ENCODE data around the gene MRPL37.

The MRPL37 gene

DNA sequence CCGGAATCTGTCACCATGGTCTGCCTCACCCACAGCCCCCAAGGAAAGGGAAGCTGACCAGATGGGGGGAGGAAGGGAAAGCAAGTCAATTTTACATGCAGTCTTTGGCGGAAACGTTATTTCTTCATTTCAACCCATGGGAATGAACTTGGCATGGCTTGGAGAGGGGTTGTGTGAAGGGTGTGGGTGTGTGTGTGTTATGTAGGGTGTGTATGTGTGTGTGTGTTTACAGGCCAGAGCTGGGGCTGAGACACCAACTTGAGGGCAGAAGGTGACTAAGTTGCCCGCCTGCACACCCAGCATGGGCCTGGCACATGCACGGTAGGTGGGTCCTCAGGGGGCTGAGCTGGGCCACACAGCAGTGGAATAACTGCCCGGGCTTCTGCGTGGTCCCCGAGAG, 65.2 kb downstream of the MRPL37 start:
- no peak for DNase-seq (ENCODE audit: insufficient read length, low spot score)
- TF ChIP-seq, protein P1, sequence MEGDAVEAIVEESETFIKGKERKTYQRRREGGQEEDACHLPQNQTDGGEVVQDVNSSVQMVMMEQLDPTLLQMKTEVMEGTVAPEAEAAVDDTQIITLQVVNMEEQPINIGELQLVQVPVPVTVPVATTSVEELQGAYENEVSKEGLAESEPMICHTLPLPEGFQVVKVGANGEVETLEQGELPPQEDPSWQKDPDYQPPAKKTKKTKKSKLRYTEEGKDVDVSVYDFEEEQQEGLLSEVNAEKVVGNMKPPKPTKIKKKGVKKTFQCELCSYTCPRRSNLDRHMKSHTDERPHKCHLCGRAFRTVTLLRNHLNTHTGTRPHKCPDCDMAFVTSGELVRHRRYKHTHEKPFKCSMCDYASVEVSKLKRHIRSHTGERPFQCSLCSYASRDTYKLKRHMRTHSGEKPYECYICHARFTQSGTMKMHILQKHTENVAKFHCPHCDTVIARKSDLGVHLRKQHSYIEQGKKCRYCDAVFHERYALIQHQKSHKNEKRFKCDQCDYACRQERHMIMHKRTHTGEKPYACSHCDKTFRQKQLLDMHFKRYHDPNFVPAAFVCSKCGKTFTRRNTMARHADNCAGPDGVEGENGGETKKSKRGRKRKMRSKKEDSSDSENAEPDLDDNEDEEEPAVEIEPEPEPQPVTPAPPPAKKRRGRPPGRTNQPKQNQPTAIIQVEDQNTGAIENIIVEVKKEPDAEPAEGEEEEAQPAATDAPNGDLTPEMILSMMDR (IDR thresholded peaks at IDR 0.05; ENCODE audit: insufficient read depth, missing control alignments), result no peak
- FAIRE-seq, result no peak

DNA sequence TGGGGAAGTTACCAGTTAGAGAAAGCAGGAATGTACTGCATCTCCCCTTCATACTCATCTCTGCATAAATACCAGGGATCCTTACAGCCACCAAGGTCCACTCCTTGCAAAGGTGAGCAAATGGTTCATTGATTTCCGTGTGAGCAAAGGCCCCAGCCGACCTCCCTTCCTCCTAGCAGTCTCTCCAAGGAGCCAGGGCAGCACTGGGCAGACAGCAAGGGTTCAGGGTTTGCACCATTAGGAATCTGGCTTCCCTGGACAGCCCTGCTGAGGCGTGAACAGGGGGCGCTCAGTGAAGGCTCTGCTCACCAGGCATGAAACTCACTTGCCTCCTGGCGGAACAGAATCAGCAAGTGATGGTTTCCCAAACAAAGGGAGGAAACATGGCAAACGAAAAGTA, 65.7 kb downstream of the MRPL37 start:
- FAIRE-seq (no peak), DNase-seq (ENCODE audit: insufficient read length, low spot score) (no peak)
- TF ChIP-seq, protein P1 (IDR thresholded peaks at IDR 0.05; ENCODE audit: insufficient read depth, missing control alignments), result no peak

DNA sequence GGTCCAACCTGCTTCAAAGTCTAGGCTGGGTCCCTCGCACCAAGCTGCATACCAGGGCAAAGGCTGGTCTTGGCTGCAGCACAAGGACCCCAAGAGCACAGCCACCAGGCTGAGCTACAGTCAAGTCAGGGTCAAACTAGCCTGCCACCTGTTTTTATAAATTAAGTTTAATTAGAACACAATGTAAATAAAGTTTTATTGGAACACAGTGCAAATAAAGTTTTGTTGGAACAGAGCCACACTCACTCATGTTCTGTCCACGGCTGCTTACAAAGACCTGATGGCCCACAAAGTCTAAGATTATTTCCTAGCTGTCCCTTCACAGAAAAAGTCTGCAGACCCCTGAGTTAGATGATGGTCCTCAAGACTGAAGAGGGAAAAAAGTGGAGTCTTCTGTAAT, 66.2 kb downstream of the MRPL37 start:
- TF ChIP-seq, protein P1 (IDR thresholded peaks at IDR 0.05; ENCODE audit: insufficient read depth, missing control alignments), result no peak
- DNase-seq (ENCODE audit: insufficient read length, low spot score) (no peak), FAIRE-seq (no peak)

DNA sequence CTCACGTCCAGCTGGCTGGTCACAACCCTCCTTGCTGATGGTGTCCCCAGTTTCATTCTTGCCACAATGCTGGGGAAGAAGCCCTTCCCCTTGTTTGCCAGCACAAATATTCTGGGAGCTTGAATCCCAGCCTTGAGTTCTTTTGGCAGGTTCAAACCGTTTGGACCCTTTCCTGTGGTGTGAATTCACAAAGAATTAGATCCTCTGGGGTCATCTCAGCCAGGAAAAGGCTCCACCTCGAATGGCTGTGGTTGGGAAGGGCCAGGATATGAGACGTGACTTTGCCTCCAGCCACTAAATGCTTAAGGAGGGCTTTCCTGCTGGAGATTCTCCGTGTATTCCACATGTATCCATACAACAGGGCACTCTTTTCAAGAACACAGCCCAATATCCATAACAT, 66.9 kb downstream of the MRPL37 start:
- DNase-seq (ENCODE audit: insufficient read length, low spot score) (no peak), FAIRE-seq (no peak)
- TF ChIP-seq, protein P1 (IDR thresholded peaks at IDR 0.05; ENCODE audit: insufficient read depth, missing control alignments), result no peak
